ENCODE data around the gene TAS1R3.

TAS1R3 gene

DNA sequence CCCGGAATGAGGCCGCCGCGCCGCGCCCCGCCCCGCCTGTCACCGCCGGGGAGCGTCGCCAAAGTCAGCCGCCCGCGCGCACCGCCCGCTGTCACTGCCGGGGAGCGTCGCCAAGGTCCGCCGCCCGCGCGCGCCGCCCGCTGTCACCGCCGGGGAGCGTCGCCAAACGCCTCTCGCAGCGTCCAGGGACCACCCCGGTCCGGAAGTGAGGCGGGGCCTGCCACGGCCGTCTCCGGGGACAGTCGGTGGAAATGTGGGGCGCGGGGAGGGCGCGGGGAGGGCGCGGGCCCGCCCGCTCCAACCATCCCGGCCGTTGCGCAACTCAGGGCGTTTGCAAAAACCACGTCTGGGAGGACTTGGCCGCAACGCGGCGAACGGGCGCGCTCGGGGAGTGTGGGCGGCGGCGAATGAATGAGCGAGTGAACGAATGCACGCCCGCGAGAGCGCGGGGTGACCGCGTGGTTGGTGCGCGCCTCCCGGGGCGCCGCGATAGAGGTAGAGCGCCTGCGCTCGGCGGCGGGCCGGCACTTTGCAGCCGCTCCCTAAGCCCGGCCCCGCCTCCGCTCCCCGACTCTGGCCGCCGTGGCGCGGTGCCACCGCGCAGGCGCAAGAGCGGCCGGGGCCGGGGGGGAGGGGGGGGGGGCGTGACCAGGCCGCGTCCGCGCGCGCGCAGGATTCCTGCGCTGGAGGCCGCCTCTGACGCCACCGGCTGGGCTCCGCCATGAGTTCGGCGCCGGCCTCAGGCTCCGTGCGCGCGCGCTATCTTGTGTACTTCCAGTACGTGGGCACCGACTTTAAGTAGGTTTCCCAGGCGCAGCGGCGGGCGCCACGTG is 22.9 kb upstream of the TAS1R3 start, which contains the start of the genes ACAP3 and PUSL1:
TSS of gene ACAP3 (minus strand) at position 8 of the 833 bp plus-strand sequence. CDS start 115 bp downstream, outside the sequence.
TSS of gene PUSL1 (plus strand) at position 675 of the 833 bp plus-strand sequence. CDS start at position 722, 47 bp downstream.
- TF ChIP-seq, protein P1, sequence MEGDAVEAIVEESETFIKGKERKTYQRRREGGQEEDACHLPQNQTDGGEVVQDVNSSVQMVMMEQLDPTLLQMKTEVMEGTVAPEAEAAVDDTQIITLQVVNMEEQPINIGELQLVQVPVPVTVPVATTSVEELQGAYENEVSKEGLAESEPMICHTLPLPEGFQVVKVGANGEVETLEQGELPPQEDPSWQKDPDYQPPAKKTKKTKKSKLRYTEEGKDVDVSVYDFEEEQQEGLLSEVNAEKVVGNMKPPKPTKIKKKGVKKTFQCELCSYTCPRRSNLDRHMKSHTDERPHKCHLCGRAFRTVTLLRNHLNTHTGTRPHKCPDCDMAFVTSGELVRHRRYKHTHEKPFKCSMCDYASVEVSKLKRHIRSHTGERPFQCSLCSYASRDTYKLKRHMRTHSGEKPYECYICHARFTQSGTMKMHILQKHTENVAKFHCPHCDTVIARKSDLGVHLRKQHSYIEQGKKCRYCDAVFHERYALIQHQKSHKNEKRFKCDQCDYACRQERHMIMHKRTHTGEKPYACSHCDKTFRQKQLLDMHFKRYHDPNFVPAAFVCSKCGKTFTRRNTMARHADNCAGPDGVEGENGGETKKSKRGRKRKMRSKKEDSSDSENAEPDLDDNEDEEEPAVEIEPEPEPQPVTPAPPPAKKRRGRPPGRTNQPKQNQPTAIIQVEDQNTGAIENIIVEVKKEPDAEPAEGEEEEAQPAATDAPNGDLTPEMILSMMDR (IDR thresholded peaks at IDR 0.05): no peak
- Mint-ChIP-seq H3K4me1 (peaks cover 27% of the 10 kb centered on the region), H3K27ac (no peak within 1 kb of the TSS), H3K4me3 (peak within 1 kb of the TSS; percentile 85), H3K36me3 (ENCODE audit: low read depth) (no peaks in the 10 kb centered on the region), H3K9me3 (no peaks in the 10 kb centered on the region), H3K27me3 (ENCODE audit: low read depth, poor library complexity) (peaks cover 6% of the 10 kb centered on the region)
- DNase-seq: peak; percentile 86

DNA sequence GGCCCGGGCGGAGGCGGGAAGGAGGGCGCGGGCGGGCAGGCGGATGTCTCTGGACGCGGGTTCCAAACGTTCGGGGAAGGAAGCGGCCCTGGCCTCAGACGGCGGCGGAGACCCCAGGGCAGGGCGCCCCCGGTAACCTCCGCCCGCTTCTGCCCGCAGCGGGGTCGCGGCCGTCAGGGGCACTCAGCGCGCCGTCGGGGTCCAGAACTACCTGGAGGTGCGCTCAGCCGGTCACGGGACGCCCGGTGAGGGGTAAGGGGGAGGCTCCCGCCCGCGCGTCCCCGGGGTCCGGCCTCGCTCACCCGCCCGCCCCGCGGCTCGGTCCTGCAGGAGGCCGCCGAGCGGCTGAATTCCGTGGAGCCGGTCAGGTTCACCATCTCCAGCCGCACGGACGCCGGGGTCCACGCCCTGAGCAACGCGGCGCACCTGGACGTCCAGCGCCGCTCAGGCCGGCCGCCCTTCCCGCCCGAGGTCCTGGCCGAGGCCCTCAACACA is 22.3 kb upstream of the TAS1R3 start:
- no peak overlapping the region for H3K27ac Mint-ChIP-seq
- H3K36me3 Mint-ChIP-seq (ENCODE audit: low read depth): peaks cover 6% of the 10 kb centered on the region
- no peaks in the 10 kb centered on the region for H3K9me3 Mint-ChIP-seq
- DNase-seq: peak; percentile 49
- peaks cover 27% of the 10 kb centered on the region for H3K4me1 Mint-ChIP-seq
- peaks cover 6% of the 10 kb centered on the region for H3K27me3 Mint-ChIP-seq (ENCODE audit: low read depth, poor library complexity)
- H3K4me3 Mint-ChIP-seq: peak overlapping the region; percentile 79
- TF ChIP-seq, protein P1 (IDR thresholded peaks at IDR 0.05): no peak

DNA sequence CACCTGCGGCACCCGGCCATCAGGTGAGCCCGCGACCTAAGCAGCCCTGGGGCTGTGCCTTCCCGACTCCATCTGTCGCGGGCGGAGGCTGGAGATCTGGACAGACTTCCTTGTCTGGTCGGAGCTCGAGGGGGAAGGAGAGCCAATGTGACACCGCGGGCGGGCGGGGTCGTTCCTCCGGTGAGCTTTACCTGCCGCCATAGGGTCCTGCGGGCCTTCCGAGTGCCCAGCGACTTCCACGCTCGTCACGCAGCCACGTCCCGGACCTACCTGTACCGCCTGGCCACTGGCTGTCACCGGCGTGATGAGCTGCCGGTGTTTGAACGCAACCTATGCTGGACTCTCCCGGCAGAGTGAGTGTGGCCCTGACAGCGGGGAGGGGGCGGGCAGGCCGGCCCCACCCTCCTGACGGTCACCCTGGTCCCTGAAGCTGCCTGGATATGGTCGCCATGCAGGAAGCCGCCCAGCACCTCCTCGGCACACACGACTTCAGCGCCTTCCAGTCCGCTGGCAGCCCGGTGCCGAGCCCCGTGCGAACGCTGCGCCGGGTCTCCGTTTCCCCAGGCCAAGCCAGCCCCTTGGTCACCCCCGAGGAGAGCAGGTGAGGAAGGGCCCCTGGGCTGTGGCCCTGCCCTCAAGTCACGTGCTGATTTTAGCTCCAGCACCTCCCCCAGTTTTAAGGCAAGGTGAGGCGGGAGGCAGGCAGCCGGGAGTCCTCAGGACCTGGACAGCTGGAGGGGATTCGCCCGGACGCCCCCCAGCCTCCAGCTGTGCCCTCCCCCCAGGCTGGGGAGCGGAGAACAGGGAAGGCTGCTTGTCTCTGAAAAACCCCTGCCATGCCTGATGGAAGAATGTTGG is 21.6 kb upstream of the TAS1R3 start:
- TF ChIP-seq, protein P1 (IDR thresholded peaks at IDR 0.05): no peak
- H3K9me3 Mint-ChIP-seq: no peaks in the 10 kb centered on the region
- peak overlapping the region; percentile 77 for H3K4me3 Mint-ChIP-seq
- H3K36me3 Mint-ChIP-seq (ENCODE audit: low read depth): peaks cover 6% of the 10 kb centered on the region
- peaks cover 6% of the 10 kb centered on the region for H3K27me3 Mint-ChIP-seq (ENCODE audit: low read depth, poor library complexity)
- peaks cover 26% of the 10 kb centered on the region for H3K4me1 Mint-ChIP-seq
- H3K27ac Mint-ChIP-seq: no peak overlapping the region
- DNase-seq: peak; percentile 34

- no peak overlapping the region for H3K27ac Mint-ChIP-seq
- no peaks in the 10 kb centered on the region for H3K9me3 Mint-ChIP-seq
- TF ChIP-seq, protein P1 (IDR thresholded peaks at IDR 0.05): no peak
- H3K4me1 Mint-ChIP-seq: peaks cover 24% of the 10 kb centered on the region
- no peak overlapping the region for H3K4me3 Mint-ChIP-seq
- peaks cover 6% of the 10 kb centered on the region for H3K27me3 Mint-ChIP-seq (ENCODE audit: low read depth, poor library complexity)
- DNase-seq: no peak
- peaks cover 6% of the 10 kb centered on the region for H3K36me3 Mint-ChIP-seq (ENCODE audit: low read depth)
Observed at GRCh38 chr1:1310109-1310385, 21.0 kb upstream of the TAS1R3 start.

DNA sequence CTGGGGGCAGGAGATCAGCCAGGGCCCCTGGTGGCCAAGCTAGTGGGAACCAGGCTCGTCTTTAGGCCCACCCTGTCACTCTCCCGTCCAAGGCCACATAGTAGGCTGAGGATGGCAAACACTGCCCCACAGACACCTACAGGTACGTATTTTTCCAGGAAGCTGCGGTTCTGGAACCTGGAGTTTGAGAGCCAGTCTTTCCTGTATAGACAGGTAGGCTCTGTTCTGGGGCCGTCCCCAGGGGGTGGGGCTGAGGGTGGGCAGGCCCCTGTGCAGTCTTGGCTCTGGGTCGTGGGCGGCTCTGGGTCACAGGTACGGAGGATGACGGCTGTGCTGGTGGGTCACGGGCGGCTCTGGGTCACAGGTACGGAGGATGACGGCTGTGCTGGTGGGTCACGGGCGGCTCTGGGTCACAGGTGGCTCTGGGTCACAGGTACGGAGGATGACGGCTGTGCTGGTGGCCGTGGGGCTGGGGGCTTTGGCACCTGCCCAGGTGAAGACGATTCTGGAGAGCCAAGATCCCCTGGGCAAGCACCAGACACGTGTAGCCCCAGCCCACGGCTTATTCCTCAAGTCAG is 20.5 kb upstream of the TAS1R3 start:
- H3K4me3 Mint-ChIP-seq: no peak overlapping the region
- H3K27me3 Mint-ChIP-seq (ENCODE audit: low read depth, poor library complexity): peaks cover 6% of the 10 kb centered on the region
- DNase-seq: no peak
- no peak overlapping the region for H3K27ac Mint-ChIP-seq
- peaks cover 26% of the 10 kb centered on the region for H3K4me1 Mint-ChIP-seq
- H3K36me3 Mint-ChIP-seq (ENCODE audit: low read depth): peaks cover 7% of the 10 kb centered on the region
- TF ChIP-seq, protein P1 (IDR thresholded peaks at IDR 0.05): no peak
- no peaks in the 10 kb centered on the region for H3K9me3 Mint-ChIP-seq

Measured in nephron progenitor cell (in vitro differentiated cells).